HCT116 (cell line): Measurements from ENCODE around the gene AHRR. TPM values are rescaled to one million over a fixed set of nuclear protein-coding genes. Genes with fewer than 3 reads are reported as not detected.

Source experiments
- ATAC-seq: fragments of 200-7000 bp; cut with Tn5 transposase; 2 replicates; pipeline ENCODE4 v1.9.1; 2020; ENCODE audit warnings: mild to moderate bottlenecking, moderate library complexity
- BruUV-seq: library from RNA; stranded (reverse); fragments of 400-500 nt; replicated peaks from 2 replicates; lab custom pipeline; 2021; lab: Mats Ljungman, UMichigan
- CTCF ChIA-PET: fragments of 300-600 bp; sonication (Branson Sonifier 250); formaldehyde crosslinking; loops from one replicate; lab custom pipeline; 2021; ENCODE audit warnings: antibody characterized with exemption; lab: Charles Lee
- POLR2A ChIA-PET: fragments of 300-600, 350-600 bp; sonication (Branson Sonifier 250); formaldehyde crosslinking; loops from one replicate; lab custom pipeline; 2021; ENCODE audit warnings: antibody characterized with exemption; lab: Charles Lee
- RAD21 ChIA-PET, 2 experiments: fragments of 300-600 bp; sonication (Branson Sonifier 250); formaldehyde crosslinking; loops; one replicate each; lab custom pipeline; 2023; ENCODE audit warnings: low total read pairs in 2 of 2; ENCODE audit not compliant: uncharacterized antibody in 2 of 2, unreplicated experiment in 2 of 2, low non-redundant PET in 1 of 2; lab: Charles Lee
- DNase-seq: peaks from one replicate; pipeline ENCODE4 v3.0.0-alpha.2; 2010; ENCODE audit warnings: low read depth, low spot score
- H2AFZ ChIP-seq: fragments of 200-600 bp; shearing (Covaris generic), sonication (generic); 2 replicates; pipeline ENCODE4 v1.6.1; 2017; ENCODE audit warnings: low read depth, mixed run types, mixed read lengths, antibody characterized with exemption, low read length; ENCODE audit not compliant: poor library complexity, severe bottlenecking
- H3K27ac ChIP-seq: 2 replicates; pipeline ENCODE4 v1.5.1; 2012; ENCODE audit warnings: low read depth, low read length
- H3K27me3 ChIP-seq: fragments of 200-600 bp; sonication (generic); 2 replicates; pipeline ENCODE4 v1.6.1; 2016; ENCODE audit warnings: mixed run types, low read length, mixed read lengths; ENCODE audit not compliant: insufficient read depth
- H3K36me3 ChIP-seq, 2 experiments: fragments of 200-500 bp in 1 of 2; fragments of 200-600 bp in 1 of 2; sonication (Bioruptor generic) in 1 of 2; sonication (generic) in 1 of 2; 2 replicates each; pipeline versions ENCODE4 v1.5.1 to v1.6.1; 2014 to 2016; ENCODE audit warnings: low read length in 2 of 2, inconsistent platforms in 1 of 2, mixed read lengths in 1 of 2, mixed run types in 1 of 2; ENCODE audit not compliant: insufficient read depth in 2 of 2, control insufficient read depth in 1 of 2
- H3K4me1 ChIP-seq, 2 experiments: fragments of 200-600 bp in 1 of 2; sonication (generic) in 1 of 2; 2 replicates each; pipeline versions ENCODE4 v1.5.1 to v1.6.1; 2012 to 2017; ENCODE audit warnings: low read length in 2 of 2, inconsistent platforms in 1 of 2, mild to moderate bottlenecking in 1 of 2, mixed read lengths in 1 of 2, mixed run types in 1 of 2, moderate library complexity in 1 of 2; ENCODE audit not compliant: insufficient read depth in 2 of 2, control insufficient read depth in 1 of 2
- H3K4me2 ChIP-seq: fragments of 200-600 bp; sonication (generic); 2 replicates; pipeline ENCODE4 v1.6.1; 2017; ENCODE audit warnings: mixed run types, low read length, mixed read lengths
- H3K4me3 ChIP-seq, 2 experiments: fragments of 200-600 bp in 1 of 2; sonication (generic) in 1 of 2; replicated peaks in 1 of 2; 2 replicates each; pipeline ENCODE4 v1.5.1; 2011 to 2016; ENCODE audit warnings: low read length in 2 of 2, control low read depth in 1 of 2, low read depth in 1 of 2, mild to moderate bottlenecking in 1 of 2, mixed read lengths in 1 of 2, mixed run types in 1 of 2
- H3K79me2 ChIP-seq: fragments of 200-600 bp; sonication (generic); 2 replicates; pipeline ENCODE4 v1.6.1; 2017; ENCODE audit warnings: mild to moderate bottlenecking, mixed run types, low read length, moderate library complexity, mixed read lengths; ENCODE audit not compliant: insufficient read depth
- H3K9ac ChIP-seq: fragments of 200-600 bp; sonication (generic); 2 replicates; pipeline ENCODE4 v1.6.1; 2016; ENCODE audit warnings: low read length, mixed read lengths
- H3K9me2 ChIP-seq: fragments of 200-600 bp; sonication (generic), shearing (Covaris generic); 2 replicates; pipeline ENCODE4 v1.6.1; 2017; ENCODE audit warnings: mixed run types, mild to moderate bottlenecking, moderate library complexity; ENCODE audit not compliant: insufficient read depth
- H3K9me3 ChIP-seq, 2 experiments: fragments of 200-500 bp in 1 of 2; fragments of 200-600 bp in 1 of 2; sonication (Bioruptor generic) in 1 of 2; sonication (generic) in 1 of 2; 2 replicates each; pipeline ENCODE4 v1.6.1; 2014 to 2017; ENCODE audit warnings: low read length in 2 of 2, mixed read lengths in 2 of 2, inconsistent platforms in 1 of 2, low read depth in 1 of 2, mild to moderate bottlenecking in 1 of 2, mixed run types in 1 of 2, moderate library complexity in 1 of 2; ENCODE audit not compliant: control insufficient read depth in 1 of 2, insufficient read depth in 1 of 2
- H4K20me1 ChIP-seq: fragments of 200-600 bp; sonication (generic), shearing (Covaris generic); 2 replicates; pipeline ENCODE4 v1.6.1; 2017; ENCODE audit warnings: mixed run types, mild to moderate bottlenecking, moderate library complexity; ENCODE audit not compliant: insufficient read depth
- ATF3 ChIP-seq: IDR thresholded peaks from 2 replicates; pipeline ENCODE4 v1.6.1; 2012
- CBX3 ChIP-seq: IDR thresholded peaks from 2 replicates; pipeline ENCODE4 v1.6.1; 2012; ENCODE audit warnings: low read depth
- CTCF ChIP-seq, 3 experiments: fragments of 200-600 bp in 1 of 3; sonication (generic) in 1 of 3; IDR thresholded peaks in 2 of 3; conservative IDR thresholded peaks in 1 of 3; 2 replicates each; pipeline ENCODE4 v1.5.1; 2012 to 2017; ENCODE audit warnings: low read depth in 2 of 3, low read length in 2 of 3, antibody characterized with exemption in 1 of 3, borderline replicate concordance in 1 of 3, control low read depth in 1 of 3, mild to moderate bottlenecking in 1 of 3, mixed read lengths in 1 of 3, mixed run types in 1 of 3, moderate library complexity in 1 of 3; ENCODE audit not compliant: insufficient read depth in 1 of 3
- EGR1 ChIP-seq: IDR thresholded peaks from 2 replicates; pipeline ENCODE4 v1.6.1; 2012; ENCODE audit warnings: low read depth
- ELF1 ChIP-seq: IDR thresholded peaks from 2 replicates; pipeline ENCODE4 v1.6.1; 2012; ENCODE audit warnings: low read depth, borderline replicate concordance
- EZH2 ChIP-seq: fragments of 200-600 bp; sonication (generic); IDR thresholded peaks from 2 replicates; pipeline ENCODE4 v1.6.1; 2017; ENCODE audit warnings: antibody characterized with exemption, mixed run types
- FOSL1 ChIP-seq: IDR thresholded peaks from 2 replicates; pipeline ENCODE4 v1.6.1; 2012; ENCODE audit warnings: low read depth
- JUND ChIP-seq: IDR thresholded peaks from 2 replicates; pipeline ENCODE4 v1.6.1; 2012
- MAX ChIP-seq: IDR thresholded peaks from 2 replicates; pipeline ENCODE4 v1.6.1; 2012
- POLR2A ChIP-seq: IDR thresholded peaks from 2 replicates; pipeline ENCODE4 v1.7.0; 2011; ENCODE audit warnings: borderline replicate concordance; ENCODE audit not compliant: insufficient read depth, insufficient read length; ENCODE audit errors: extremely low read depth
- POLR2AphosphoS5 ChIP-seq: IDR thresholded peaks from 2 replicates; pipeline ENCODE4 v1.6.1; 2011; ENCODE audit warnings: mild to moderate bottlenecking, low read depth, low read length, moderate library complexity
- RAD21 ChIP-seq: IDR thresholded peaks from 2 replicates; pipeline ENCODE4 v1.6.1; 2012; ENCODE audit warnings: low read depth, mild to moderate bottlenecking
- REST ChIP-seq: IDR thresholded peaks from 2 replicates; pipeline ENCODE4 v1.6.1; 2012; ENCODE audit warnings: low read depth
- SP1 ChIP-seq: IDR thresholded peaks from 2 replicates; pipeline ENCODE4 v1.6.1; 2012; ENCODE audit warnings: low read depth
- SRF ChIP-seq: IDR thresholded peaks from 2 replicates; pipeline ENCODE4 v1.6.1; 2012; ENCODE audit warnings: low read depth
- TCF7L2 ChIP-seq: IDR thresholded peaks from 2 replicates; pipeline ENCODE4 v1.7.0; 2011; ENCODE audit warnings: borderline replicate concordance, inconsistent platforms; ENCODE audit not compliant: insufficient read depth, insufficient read length; ENCODE audit errors: extremely low read depth
- YY1 ChIP-seq: IDR thresholded peaks from 2 replicates; pipeline ENCODE4 v1.6.1; 2011; ENCODE audit warnings: low read length, low read depth, moderate library complexity, mild to moderate bottlenecking; ENCODE audit not compliant: insufficient replicate concordance; ENCODE audit errors: extremely low read depth
- ZBTB33 ChIP-seq: IDR thresholded peaks from 2 replicates; pipeline ENCODE4 v1.6.1; 2011; ENCODE audit warnings: mild to moderate bottlenecking, low read length, moderate library complexity; ENCODE audit not compliant: insufficient replicate concordance; ENCODE audit errors: extremely low read depth
- ZFX ChIP-seq: fragments of 450-650 bp; IDR thresholded peaks from 2 replicates; pipeline ENCODE4 v1.6.1; 2017
- ZNF274 ChIP-seq: fragments of 200-500 bp; sonication (Bioruptor generic); IDR thresholded peaks from 2 replicates; pipeline ENCODE4 v1.6.1; 2014; ENCODE audit warnings: mild to moderate bottlenecking, low read depth, low read length, inconsistent platforms
- intact Hi-C: fragments of 100-400 bp; cut with micrococcal nuclease; formaldehyde crosslinking; loops from 2 replicates; pipeline ENCODE4 v1.10.0; 2022
- total RNA-seq: library from RNA; stranded (reverse); gene quantifications from one replicate; pipeline ENCODE4 v1.2.1, GENCODE V29; 2021; ENCODE audit not compliant: unreplicated experiment

AHRR gene
- total RNA-seq, 1 experiment from 2014 or later: 12.7 TPM

GRCh38 chr5:410911-411517, 89.5 kb downstream of the AHRR start:
- Histone ChIP-seq H3K9me3 (no peaks in the 10 kb centered on the region), H4K20me1 (no peaks in the 10 kb centered on the region), H3K9ac (no peak overlapping the region), H2AFZ (no peak overlapping the region), H3K79me2 (no peaks in the 10 kb centered on the region), H3K36me3 (no peaks in the 10 kb centered on the region), H3K4me1 (peaks cover 16 to 52% of the 10 kb centered on the region in 2 experiments; a peak in 3 of 4 replicates), H3K4me3 (no peak overlapping the region), H3K9me2 (no peaks in the 10 kb centered on the region), H3K27ac (no peak overlapping the region), H3K27me3 (no peaks in the 10 kb centered on the region), H3K4me2 (no peak overlapping the region)
- POLR2A ChIA-PET: no interaction called here
- BruUV-seq: no TSS peak
- intact Hi-C loops: no loop called here
- CTCF ChIA-PET: no interaction called here
- no peak for DNase-seq
- RAD21 ChIA-PET: no interaction called here
- TF ChIP-seq ZBTB33 (no peak), YY1 (no peak), POLR2AphosphoS5 (no peak), POLR2A (no peak), FOSL1 (no peak), ZFX (no peak), CTCF (IDR thresholded peaks at IDR 0.05 in 2 of 3, conservative IDR thresholded peaks at IDR 0.05 in 1 of 3; ENCODE audit: borderline replicate concordance in 1 of 3, insufficient read depth in 1 of 3, low read depth in 2 of 3, low read length in 2 of 3) (no peak), CBX3 (no peak), ZNF274 (no peak), EGR1 (no peak), RAD21 (no peak), EZH2 (no peak), SP1 (no peak), REST (no peak), MAX (no peak), JUND (no peak), ELF1 (no peak), TCF7L2 (no peak), ATF3 (no peak), SRF (no peak)
- no peak for ATAC-seq
